Stomach (tissue), 9 donors: ENCODE measurements around the gene METTL4. TPM values are rescaled to one million over a fixed set of nuclear protein-coding genes. Genes with fewer than 3 reads are reported as not detected.

Experiments used
- DNase-seq, 2 donors: peaks; one replicate each; pipeline versions ENCODE4 v3.0.0 to v3.0.0-alpha.2; 2013 to 2019
- H3K27ac ChIP-seq, 5 donors: fragments of 200-600 bp in 4 of 5; sonication (generic) in 4 of 5; one replicate each; pipeline ENCODE4 v1.5.1; 2013 to 2019; ENCODE audit warnings: mild to moderate bottlenecking in 1 of 5, moderate library complexity in 1 of 5
- H3K27me3 ChIP-seq, 3 donors: fragments of 200-600 bp; sonication (generic); one replicate each; pipeline ENCODE4 v1.5.1; 2017 to 2019; ENCODE audit warnings: mixed run types in 1 of 3
- H3K36me3 ChIP-seq, 4 donors: fragments of 200-600 bp; sonication (generic); 1 replicate in 3 of 4; 2 replicates in 1 of 4; pipeline ENCODE4 v1.5.1; 2016 to 2019
- H3K4me1 ChIP-seq, 4 donors: fragments of 200-600 bp; sonication (generic); one replicate each; pipeline ENCODE4 v1.5.1; 2016 to 2019
- H3K4me3 ChIP-seq, 4 donors: fragments of 200-600 bp; sonication (generic) in 3 of 4; one replicate each; pipeline ENCODE4 v1.5.1; 2016 to 2019; ENCODE audit warnings: mild to moderate bottlenecking in 1 of 4
- H3K9me3 ChIP-seq, 4 donors: fragments of 200-600 bp; sonication (generic); one replicate each; pipeline ENCODE4 v1.5.1; 2016 to 2019
- CTCF ChIP-seq, 7 experiments: fragments of 450-650 bp in 4 of 7; fragments of 200-600 bp in 3 of 7; sonication (generic) in 3 of 7; IDR thresholded peaks; one replicate each; pipeline ENCODE4 v1.5.1; 2016 to 2019; ENCODE audit warnings: antibody characterized with exemption in 7 of 7, control low read depth in 2 of 7, mild to moderate bottlenecking in 1 of 7
- EP300 ChIP-seq: sonication (generic); formaldehyde crosslinking; IDR thresholded peaks from one replicate; pipeline ENCODE4 v1.6.1; 2017; ENCODE audit warnings: antibody characterized with exemption
- POLR2A ChIP-seq, 4 donors: fragments of 450-650 bp; IDR thresholded peaks; one replicate each; pipeline ENCODE4 v1.6.1; 2016; ENCODE audit warnings: antibody characterized with exemption in 4 of 4, control low read depth in 2 of 4, mild to moderate bottlenecking in 1 of 4, moderate library complexity in 1 of 4
- POLR2AphosphoS5 ChIP-seq, 3 donors: sonication (generic); formaldehyde crosslinking; IDR thresholded peaks; one replicate each; pipeline ENCODE4 v1.6.1; 2016; ENCODE audit warnings: antibody characterized with exemption in 3 of 3
- WGBS, 5 donors: extraction: QIAGEN DNeasy Blood & Tissue Kit in 3 of 5; methylation state at CpG; one replicate each; pipeline versions ENCODE4 v1.1.5 to v1.1.7; 2013 to 2018; 5-methylcytosine and 5-hydroxymethylcytosine counted together
- intact Hi-C: fragments of 100-400 bp; cut with DNase I; formaldehyde crosslinking; loops from one replicate; pipeline ENCODE4 v1.15.1; 2023; ENCODE audit warnings: low total_unique reads
- polyA plus RNA-seq, 3 donors: library from polyadenylated mRNA; stranded (reverse); fragments of 200-250 nt; gene quantifications; one replicate each; pipeline ENCODE4 v1.2.3, GENCODE V29; 2013
- total RNA-seq, 5 donors: library from RNA; depleted of rRNA; stranded (reverse); fragments of >200 nt; gene quantifications; one replicate each; pipeline versions ENCODE4 v1.1.0 to v1.2.3, GENCODE V29; 2014 to 2016
- donor health status: healthy with polysubstance abuse.
- donor health status: Bipolar disorder and iron deficiency.
- donor health status: healthy.

The METTL4 gene
- total and polyA plus RNA-seq, 8 donors, result 0.89 to 17.1 (median 4.2) TPM

GRCh38 chr18:2504642-2505041 lies 66.7 kb downstream of the METTL4 start:
- WGBS, 5 donors, result 79 to 97% (median 84%) methylated on average over 1 of the region's 1 CpG
- Histone ChIP-seq H3K9me3 (no peaks in the 10 kb centered on the region), H3K27ac (no peak overlapping the region), H3K4me3 (no peak overlapping the region), H3K4me1 (no peaks in the 10 kb centered on the region), H3K36me3 (no peaks in the 10 kb centered on the region), H3K27me3 (no peaks in the 10 kb centered on the region)
- intact Hi-C loops, result no loop called here
- TF ChIP-seq POLR2A (IDR thresholded peaks at IDR 0.05) (no peak), POLR2AphosphoS5 (IDR thresholded peaks at IDR 0.05) (no peak), EP300 (no peak), CTCF (IDR thresholded peaks at IDR 0.05) (no peak)
- no peak for DNase-seq

- Histone ChIP-seq H3K9me3 (no peaks in the 10 kb centered on the region), H3K4me1 (no peaks in the 10 kb centered on the region), H3K4me3 (no peak overlapping the region), H3K27me3 (no peaks in the 10 kb centered on the region), H3K27ac (no peak overlapping the region), H3K36me3 (no peaks in the 10 kb centered on the region)
- intact Hi-C loops, result no loop called here
- TF ChIP-seq EP300, result no peak
- no peak for TF ChIP-seq CTCF (IDR thresholded peaks at IDR 0.05)
- no peak for TF ChIP-seq POLR2A (IDR thresholded peaks at IDR 0.05)
- TF ChIP-seq POLR2AphosphoS5 (IDR thresholded peaks at IDR 0.05), result no peak
- DNase-seq, result no peak
- WGBS, 5 donors, result 65 to 90% (median 75%) methylated on average over 1 of the region's 1 CpG
Observed at GRCh38 chr18:2502880-2503279, 68.4 kb downstream of the METTL4 start.

GRCh38 chr18:2502394-2502793 lies 68.9 kb downstream of the METTL4 start:
- H3K9me3 ChIP-seq, result no peaks in the 10 kb centered on the region
- no peaks in the 10 kb centered on the region for H3K4me1 ChIP-seq
- H3K27me3 ChIP-seq, result no peaks in the 10 kb centered on the region
- no peak overlapping the region for H3K27ac ChIP-seq
- DNase-seq, result no peak
- H3K4me3 ChIP-seq, result no peak overlapping the region
- TF ChIP-seq EP300, result no peak
- no peak for TF ChIP-seq CTCF (IDR thresholded peaks at IDR 0.05)
- TF ChIP-seq POLR2AphosphoS5 (IDR thresholded peaks at IDR 0.05), result no peak
- no peak for TF ChIP-seq POLR2A (IDR thresholded peaks at IDR 0.05)
- WGBS, 5 donors, result 35 to 87% (median 52%) methylated on average over 3 of the region's 3 CpGs
- no peaks in the 10 kb centered on the region for H3K36me3 ChIP-seq
- intact Hi-C loops, result no loop called here

- no peak for TF ChIP-seq EP300
- TF ChIP-seq CTCF (IDR thresholded peaks at IDR 0.05), result no peak
- TF ChIP-seq POLR2AphosphoS5 (IDR thresholded peaks at IDR 0.05), result no peak
- TF ChIP-seq POLR2A (IDR thresholded peaks at IDR 0.05), result no peak
- 58 to 82% (median 73%) methylated on average over 3 of the region's 3 CpGs for WGBS, 5 donors
- intact Hi-C loops, result no loop called here
- DNase-seq, result no peak
- no peaks in the 10 kb centered on the region for H3K4me1 ChIP-seq
- H3K27ac ChIP-seq, result no peak overlapping the region
- no peak overlapping the region for H3K4me3 ChIP-seq
- no peaks in the 10 kb centered on the region for H3K9me3 ChIP-seq
- no peaks in the 10 kb centered on the region for H3K27me3 ChIP-seq
- H3K36me3 ChIP-seq, result no peaks in the 10 kb centered on the region
Observed at GRCh38 chr18:2497797-2498196, 73.5 kb downstream of the METTL4 start.
